HG03095 (cell line): ENCODE data around the gene B3GLCT.
A peak's percentile ranks its signal among the peaks of the same experiment; 100 is the strongest.
"Not testable (repeated sequence)": the region's sequence is repeated elsewhere in the genome, so short reads cannot be mapped to it uniquely, and the experiment has no call there.

ENCODE experiments used
- ATAC-seq: cut with Tn5 transposase; IDR thresholded peaks from one replicate; pipeline ENCODE4 v1.9.1; 2021; ENCODE audit warnings: moderate library complexity; ENCODE audit not compliant: unreplicated experiment

The B3GLCT gene

DNA sequence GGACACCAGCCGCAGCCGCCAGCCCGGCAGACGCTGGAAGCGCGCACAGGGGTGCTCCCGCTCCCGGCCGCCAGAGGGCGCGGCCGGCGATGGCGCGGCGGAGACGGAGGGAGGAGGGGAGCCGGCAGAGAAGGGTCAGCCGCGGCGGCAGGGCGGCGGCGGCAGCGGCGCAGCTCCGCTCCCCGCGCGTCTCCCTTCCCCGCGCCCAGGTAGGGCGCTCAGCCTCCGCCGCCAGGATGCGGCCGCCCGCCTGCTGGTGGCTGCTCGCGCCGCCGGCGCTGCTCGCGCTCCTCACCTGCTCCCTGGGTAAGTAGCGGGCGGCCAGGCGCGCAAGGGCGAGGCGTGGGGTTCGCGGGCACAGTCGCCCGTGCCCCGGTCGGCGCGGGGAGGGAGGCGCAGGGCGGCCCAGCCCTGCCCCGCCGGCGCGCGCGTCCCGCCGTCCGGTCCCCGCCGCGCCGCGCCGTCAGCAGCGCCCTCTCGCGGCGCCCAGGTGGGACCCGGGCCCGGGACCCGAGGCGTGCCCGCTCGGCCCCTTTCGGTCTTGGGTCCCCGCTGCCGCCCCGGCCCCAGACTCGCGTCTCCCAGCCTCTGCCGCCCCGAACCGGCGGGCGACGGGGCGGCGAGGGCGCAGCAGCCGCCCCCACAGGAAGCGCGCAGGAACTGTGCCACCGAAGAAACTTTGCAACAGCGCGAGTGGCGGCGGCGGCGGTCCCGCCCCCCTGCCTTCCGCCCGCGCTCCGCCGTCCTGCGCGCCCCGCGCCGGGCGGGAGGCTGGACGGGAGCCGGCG is at the start of gene B3GLCT:
TSS of gene B3GLCT (plus strand) at position 127 of the 788 bp plus-strand sequence. CDS start at position 237, 110 bp downstream.
- ATAC-seq: peak; percentile 83

DNA sequence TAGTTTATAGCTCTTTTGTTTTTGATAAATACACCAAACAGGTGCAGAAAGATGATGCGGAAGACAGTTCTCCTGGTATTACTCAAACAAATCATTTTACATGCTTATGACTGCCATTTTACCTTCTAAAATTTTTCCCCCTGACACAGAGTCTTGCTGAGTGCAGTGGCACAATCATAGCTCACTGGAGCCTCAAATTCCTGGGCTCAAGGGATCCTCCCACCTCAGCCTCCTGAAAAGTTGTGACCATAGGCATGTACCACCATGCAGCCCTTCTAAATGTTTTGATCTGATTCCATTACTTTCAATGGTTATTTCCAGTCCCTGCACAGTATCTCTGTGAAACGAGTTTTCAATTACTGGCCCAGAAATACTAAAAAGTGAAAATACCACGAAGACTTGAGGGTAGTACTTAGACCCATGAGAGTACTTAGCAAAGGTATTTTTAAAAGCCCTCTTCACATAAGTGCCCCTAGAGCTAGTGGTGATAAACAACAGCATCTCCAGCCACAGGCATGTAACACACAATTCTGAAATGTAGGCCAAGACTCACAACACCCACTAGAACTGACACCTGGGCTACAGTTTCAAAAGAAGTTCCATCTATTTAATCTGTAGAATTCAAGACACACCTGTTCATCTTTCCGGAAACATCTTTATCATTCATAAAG is 49.3 kb upstream of the B3GLCT start:
- ATAC-seq: no peak

DNA sequence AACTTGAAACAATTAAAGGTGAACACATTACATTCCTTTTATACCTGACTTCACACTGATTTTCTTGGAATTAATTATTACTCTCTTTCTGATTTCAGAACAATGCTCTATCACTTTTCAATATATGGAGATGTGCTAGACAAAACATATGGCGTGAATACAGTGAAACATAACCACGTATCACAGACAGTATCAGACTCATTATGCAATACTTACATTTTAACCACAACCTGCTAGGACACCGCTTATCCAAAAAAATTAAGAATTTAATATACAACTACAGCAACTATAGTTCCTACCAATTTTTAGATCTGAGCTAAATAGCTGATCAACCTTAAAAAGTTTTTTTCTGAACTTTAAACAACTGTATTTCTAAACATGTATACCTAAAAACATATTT is 47.9 kb upstream of the B3GLCT start:
- ATAC-seq: no peak

DNA sequence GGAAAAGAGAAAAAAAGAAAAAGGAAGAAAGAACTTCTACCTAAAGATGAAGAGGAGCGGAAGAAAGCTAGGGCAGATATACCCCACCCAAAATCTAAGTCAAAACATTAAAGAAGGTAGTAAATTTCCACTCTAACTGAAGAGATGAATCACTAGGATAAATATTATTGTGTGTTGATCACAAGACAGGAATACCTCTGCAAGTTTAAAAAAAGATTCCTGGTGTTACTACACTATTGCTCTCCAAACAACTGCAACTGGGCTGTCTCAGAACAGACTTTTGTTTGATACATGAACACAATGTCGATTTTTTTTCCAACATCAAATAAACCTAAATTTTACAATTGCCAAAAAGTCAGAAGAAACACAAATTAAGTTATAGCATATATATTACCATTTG is 44.8 kb upstream of the B3GLCT start:
- ATAC-seq: no peak

DNA sequence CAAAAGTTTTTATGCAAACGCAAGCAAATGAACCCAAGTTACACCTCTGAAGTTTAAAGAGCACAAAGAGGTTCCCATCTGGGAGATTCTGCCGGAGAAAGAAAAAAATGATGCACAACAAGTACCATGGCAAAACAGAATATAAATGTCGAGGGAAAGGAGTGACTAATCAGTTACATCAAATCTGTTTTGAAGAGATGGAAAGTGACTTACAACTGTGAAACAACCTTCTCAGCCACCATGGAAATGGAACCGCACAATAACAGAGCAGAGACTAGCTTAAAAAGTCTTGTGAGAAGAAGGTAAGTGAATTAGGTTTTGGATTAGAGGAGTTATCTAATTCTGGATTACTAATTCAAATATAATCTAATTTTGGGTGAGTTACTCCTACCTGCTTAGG is 40.5 kb upstream of the B3GLCT start:
- no peak for ATAC-seq

DNA sequence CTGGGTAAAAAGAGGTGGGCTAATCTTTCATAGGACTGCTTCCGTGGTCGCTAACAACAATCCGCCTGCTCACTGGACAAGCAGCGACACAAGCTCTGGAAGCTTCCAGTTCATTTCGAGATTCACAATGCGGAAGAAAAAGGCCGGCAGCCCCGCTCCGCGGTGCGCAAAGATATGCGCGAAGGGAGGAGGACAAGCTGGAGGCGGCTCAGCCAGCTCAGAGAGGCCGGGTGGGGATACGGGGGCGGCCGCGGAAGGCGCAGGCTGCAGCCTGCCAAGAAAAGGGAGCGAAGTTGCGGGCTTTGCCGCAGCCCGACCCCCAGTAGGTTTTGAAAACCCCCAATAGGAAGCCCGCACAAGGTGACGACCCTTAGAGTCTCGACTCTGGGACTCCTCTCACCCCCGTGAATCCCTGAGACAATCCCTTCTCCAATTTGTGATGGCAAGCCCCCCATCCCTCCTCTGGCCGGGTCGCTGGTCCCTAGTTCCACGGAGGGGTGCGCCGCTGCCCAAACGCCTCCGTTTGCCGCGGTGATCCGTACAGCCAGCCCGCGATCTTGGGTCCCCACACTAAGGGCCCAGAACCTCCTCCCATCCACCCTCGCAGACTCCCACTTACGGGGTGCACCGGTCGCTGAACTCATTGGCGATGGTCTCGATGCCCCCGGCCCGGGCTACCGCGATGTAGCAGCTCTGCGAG is 38.8 kb upstream of the B3GLCT start:
- peak; percentile 23 for ATAC-seq

DNA sequence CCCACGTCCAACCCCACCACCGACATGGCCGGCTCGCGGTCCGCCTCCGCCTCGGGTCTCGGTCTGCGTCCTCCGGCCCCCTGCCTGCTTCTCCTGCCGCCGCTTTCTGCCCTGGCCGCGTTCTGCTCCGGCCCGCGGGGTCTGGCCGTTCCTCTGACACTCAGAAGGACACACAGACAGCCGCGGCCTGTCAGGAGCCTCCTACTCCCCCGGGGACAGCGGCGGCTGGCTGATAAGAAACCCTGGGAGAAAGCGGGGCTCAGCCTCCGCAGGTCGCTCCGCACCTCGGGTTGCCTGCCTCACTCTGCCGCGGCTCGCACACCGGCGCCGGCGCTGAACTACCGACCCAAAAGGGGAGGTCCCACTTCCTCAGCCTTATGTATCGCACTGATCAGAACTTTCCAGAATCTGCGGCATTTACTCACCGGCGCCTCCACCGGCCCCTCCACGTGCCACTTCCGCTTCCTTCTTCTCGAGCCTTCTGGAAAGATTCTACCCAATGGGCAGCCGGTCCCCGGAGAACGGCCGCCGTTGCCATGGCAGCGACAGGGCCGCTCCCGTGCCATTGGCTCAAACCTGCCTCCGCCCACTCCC is 38.1 kb upstream of the B3GLCT start, which contains the start of gene HSPH1:
TSS of gene HSPH1 (minus strand) at position 348 of the 594 bp plus-strand sequence. CDS start at position 26, 322 bp downstream.
- ATAC-seq: peak; percentile 80

DNA sequence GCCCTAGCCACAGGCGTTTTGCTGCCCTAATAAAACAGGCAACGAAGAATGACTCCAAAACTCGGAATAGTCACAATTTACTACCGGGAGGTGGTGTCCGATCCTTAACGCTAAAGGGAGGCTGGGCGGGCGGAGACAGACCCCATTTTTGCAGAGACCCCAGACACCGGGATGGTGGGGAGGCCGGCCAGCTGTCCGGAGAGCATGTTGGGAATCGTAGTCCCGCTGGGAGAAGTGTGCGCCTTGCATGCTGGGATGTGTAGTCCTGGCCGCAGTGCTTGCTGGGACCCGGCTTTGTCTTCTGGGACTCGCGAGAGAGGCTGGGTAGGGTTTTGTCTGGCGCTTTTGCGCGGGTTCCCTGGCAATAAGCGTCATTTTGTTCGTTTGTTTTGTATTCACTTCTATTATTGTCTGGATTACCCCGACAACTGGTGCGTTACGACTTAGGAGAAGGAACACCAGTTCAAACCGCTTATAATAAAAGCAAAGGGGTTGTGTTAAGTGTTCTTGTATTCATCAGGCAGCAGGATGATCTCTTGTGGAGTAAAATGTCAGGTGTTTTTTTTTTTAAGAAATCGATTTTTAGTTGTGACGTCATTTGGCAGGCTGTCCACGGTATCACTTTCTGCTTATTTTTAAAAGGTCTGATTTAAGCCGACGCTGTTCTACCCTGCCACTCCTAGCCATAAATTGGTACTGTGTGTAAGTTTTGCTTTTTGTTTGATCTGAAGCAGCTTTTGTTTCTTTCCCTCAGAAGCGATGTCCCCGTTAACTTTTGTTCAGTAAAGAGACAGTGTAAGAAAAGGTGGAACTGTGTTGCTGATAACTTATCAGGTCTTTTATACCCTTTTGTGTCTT is 37.4 kb upstream of the B3GLCT start:
- ATAC-seq: peak; percentile 81

DNA sequence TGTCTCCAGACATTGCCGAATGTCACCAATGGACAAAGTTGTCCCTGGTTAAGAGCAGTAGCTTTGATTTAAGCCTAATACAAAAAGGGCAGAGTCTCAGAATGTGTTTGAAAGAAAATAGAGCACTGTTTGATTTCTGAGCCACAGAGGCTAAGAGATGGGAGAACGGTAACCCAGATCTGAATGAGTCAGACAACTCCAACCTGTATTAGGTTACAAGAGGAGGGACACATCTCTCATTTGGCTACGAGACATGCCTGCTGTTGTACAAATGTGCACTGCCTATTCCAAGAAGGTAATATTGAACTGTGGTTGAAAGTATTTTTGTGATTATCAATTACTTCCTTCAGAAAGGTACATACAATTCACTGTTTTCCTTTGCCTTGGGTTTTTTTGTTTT is 33.2 kb upstream of the B3GLCT start:
- no peak for ATAC-seq

DNA sequence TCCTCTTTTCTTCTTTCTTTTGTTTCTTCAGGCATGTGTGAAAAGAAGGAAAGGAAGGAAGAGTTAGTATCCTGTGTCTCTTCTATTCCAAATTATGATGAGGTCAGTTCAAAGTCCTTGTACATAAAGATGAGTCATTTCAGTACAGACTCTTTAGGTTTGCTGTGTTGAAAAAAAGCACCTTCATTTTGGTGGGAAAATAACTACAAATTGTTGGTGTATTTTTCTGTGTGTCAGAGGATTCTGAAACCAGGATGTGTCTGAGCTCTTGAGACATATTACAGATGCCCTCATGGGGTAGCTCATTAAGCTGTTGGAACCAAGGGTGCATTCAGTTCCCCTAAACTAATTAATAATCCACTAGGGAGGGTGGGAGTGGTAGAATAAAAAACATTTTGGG is 32.3 kb upstream of the B3GLCT start:
- peak; percentile 44 for ATAC-seq

DNA sequence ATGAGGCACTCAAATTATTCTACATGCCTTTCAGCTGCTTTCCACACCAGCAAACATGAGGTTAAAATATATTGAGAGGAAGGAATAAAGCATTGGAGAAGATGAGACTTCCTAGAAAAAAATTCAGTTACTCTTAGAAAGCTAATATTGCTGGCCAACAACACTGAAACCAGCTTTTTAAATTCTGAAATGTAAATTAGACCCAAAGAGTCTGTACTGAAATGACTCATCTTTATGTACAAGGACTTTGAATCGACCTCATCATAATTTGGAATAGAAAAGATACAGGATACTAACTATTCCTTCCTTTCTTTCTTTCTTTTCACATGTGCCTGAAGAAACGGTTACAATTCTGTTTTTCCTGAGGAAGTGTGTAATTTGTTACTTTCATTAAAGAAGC is 31.6 kb upstream of the B3GLCT start:
- peak; percentile 54 for ATAC-seq

DNA sequence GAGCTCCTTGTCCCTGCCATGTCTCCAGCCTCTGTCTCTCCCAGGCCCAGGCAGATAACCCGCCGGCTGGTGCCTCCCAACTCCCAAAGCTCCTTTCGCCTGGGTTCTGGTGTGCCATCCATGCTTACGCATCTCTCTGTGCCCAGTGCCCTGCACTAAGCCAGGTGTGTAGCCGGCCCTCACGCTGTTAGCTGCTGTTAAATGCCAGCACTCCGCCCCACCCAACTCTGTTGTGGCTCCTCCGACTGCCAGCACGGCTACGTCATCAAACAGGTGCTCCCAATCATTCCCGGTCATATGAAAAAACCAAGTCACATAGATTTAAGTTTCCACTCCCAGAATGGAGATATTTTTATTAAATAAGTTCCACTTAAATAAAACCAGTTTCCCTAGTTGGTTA is 31.0 kb upstream of the B3GLCT start:
- no peak for ATAC-seq

DNA sequence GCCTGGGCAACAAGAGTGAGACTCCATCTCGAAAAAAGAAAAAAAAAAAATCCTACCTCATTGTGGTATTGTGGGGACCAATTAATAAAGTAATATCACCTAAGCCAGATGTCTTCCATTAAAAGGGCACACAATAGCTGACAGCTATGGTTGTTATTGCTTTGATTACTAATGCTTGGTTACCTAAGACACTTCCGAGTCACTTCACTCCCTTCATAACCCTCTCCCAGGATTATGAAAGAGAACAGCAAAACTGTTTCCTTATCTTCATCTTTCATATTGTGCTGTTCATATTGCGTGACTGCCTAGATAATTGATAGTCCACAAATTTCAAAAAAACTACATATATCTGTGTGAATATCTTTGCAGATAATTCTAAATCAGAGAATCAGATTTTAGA is 27.8 kb upstream of the B3GLCT start:
- ATAC-seq: no peak

DNA sequence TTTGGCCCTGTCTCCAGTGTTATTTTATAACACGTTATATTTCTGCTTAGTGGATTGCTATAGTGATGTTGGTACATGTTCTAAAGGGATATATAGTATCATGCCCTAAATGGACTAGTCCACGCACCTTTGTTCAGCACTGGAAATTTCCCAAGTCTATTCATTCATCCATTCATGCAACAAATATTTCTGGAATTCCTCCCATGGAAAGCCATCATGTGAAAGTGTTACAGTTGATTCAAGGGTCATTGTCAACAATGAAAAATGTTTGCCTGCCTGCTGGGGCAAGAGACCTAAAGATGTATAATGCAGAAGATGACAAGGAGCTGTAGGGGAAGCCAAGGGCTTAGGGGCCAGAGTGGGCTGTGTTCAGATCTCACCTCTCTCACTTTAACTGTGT is 27.2 kb upstream of the B3GLCT start:
- no peak for ATAC-seq

DNA sequence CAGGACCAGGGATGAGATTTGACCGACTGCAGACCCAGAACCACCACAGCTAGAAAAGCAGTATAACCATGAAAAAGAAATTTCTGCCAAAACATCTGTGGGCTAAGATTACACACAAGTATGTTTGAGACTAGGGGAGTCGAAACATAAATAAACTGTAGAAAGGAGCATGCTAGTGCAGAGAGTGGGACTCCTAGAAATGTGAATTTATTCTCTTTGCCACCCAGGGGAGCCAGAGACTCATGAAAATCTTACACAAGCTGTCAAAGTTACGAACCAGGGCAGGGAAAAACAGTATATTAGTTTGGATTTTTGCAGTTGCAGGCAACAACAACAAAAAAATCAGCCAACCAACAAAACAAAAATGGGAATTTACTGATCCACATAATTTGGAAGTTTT is 25.8 kb upstream of the B3GLCT start:
- ATAC-seq: no peak

DNA sequence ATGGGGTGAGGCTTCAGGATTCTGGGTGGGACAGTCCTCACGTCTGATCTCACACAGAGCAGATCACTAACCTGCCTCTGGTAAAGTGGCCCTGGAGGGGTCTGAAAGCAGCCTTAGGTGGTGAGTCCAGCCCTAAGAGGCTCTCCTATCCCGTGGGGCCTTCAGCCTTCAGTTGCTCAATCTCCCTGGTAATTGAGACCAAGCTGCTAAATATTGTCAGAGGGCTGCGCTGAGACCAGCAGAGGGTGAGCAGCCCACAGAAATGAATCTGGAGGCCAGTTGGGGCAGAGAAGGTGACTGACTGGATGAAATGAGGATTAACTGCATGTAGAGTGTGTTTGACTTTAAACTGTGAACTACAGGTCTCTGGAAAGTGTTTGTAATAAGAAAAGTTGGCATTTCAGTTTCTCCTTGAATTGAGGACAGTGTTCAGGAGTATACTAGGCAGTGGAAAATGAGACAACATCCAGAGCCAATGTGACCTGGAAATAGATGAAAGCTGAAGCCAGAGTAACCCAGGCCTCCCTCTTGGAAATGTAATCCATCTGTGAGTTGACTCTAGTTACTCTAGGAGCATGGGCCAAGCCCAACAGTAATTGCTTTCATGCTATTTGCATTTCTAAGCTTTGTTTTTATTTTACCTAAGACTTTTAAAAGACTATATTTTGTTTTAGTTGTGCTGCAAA is 23.8 kb upstream of the B3GLCT start:
- no peak for ATAC-seq

DNA sequence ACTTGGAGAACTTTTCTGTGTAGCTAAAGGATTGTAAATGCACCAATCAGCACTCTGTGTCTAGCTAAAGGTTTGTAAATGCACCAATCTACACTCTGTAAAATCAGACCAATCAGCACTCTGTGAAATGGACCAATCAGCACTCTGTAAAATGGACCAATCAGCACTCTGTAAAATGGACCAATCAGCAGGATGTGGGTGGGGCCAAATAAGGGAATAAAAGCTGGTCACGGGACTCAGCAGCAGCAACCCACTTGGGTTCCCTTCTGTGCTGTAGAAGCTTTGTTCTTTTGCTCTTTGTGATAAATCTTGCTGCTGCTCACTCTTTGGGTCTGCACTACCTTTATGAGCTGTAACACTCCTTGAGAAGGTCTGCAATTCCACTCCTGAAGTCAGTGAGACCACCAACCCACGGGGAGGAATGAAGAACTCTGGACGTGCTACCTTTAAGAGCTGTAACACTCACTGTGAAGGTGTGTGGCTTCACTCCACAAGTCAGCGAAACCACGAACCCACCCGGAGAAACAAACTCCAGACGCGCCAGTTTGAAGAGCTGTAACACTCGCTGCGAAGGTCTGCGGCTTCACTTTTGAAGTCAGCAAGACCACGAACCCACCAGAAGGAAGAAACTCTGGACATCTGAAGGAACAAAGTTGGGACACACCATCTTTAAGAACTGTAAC is 21.8 kb upstream of the B3GLCT start:
- ATAC-seq: not testable (repeated sequence)

DNA sequence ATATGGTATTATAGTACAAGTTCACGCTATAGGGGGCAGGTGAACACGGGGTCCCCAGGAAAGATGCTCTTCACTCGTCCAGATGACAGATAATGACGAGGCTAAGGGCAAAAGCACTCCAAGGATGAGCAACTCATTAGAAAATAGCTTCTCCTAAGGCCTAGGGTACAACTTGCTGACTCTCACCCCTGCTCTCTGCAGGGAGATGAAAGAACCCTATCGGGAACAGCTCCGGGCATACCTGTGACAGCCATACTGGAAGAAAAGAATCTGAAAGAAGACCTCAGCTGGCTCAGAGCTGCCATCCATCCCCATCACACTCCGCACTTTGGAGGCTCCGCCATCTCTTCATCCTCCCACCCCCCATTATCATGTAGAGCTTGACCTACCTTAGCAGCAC is 20.5 kb upstream of the B3GLCT start:
- no peak for ATAC-seq

DNA sequence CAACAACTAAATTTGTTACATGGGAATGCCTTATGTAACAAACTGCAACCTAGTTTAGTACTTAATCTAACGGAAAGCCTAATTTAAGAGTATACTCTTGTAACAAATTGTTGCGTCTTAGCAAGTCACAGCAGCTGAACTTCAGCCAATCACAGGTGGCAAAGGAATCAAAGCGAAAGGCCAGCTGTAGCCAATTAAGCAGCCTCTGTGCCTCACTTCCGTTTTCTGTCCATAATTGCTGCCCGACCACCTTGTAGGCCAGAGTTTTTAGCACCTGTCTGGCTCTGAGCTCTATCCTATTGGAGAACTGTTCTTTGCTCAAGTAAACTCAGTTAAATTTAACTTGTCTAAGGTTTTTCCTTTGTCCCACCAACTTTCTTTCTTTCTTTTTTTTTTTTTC is 20.0 kb upstream of the B3GLCT start:
- no peak for ATAC-seq
